Suprapubic skin (tissue), 4 donors: Measurements from ENCODE around the gene CREB5. TPM values are rescaled to one million over a fixed set of nuclear protein-coding genes. Genes with fewer than 3 reads are reported as not detected.

Source experiments
- DNase-seq, 2 donors: peaks; one replicate each; pipeline ENCODE4 v3.0.0-alpha.2; 2019; ENCODE audit warnings: low spot score in 2 of 2
- H3K27ac ChIP-seq: fragments of 200-600 bp; sonication (generic); one replicate; pipeline ENCODE4 v1.5.1; 2019
- H3K27me3 ChIP-seq: fragments of 200-600 bp; sonication (generic); one replicate; pipeline ENCODE4 v1.5.1; 2019
- H3K36me3 ChIP-seq: fragments of 200-600 bp; sonication (generic); one replicate; pipeline ENCODE4 v1.5.1; 2019
- H3K4me1 ChIP-seq: fragments of 200-600 bp; sonication (generic); one replicate; pipeline ENCODE4 v1.5.1; 2019
- H3K4me3 ChIP-seq: fragments of 200-600 bp; sonication (generic); one replicate; pipeline ENCODE4 v1.5.1; 2019; ENCODE audit warnings: mild to moderate bottlenecking
- H3K9me3 ChIP-seq: fragments of 200-600 bp; sonication (generic); one replicate; pipeline ENCODE4 v1.5.1; 2019
- CTCF ChIP-seq, 2 donors: fragments of 200-600 bp in 1 of 2; fragments of 450-650 bp in 1 of 2; sonication (generic) in 1 of 2; IDR thresholded peaks; one replicate each; pipeline ENCODE4 v1.5.1; 2016 to 2019; ENCODE audit warnings: antibody characterized with exemption in 2 of 2, mild to moderate bottlenecking in 1 of 2, moderate library complexity in 1 of 2
- EP300 ChIP-seq: sonication (generic); formaldehyde crosslinking; IDR thresholded peaks from one replicate; pipeline ENCODE4 v1.6.1; 2017; ENCODE audit warnings: antibody characterized with exemption
- POLR2A ChIP-seq, 2 donors: fragments of 450-650 bp; IDR thresholded peaks; one replicate each; pipeline ENCODE4 v1.6.1; 2017; ENCODE audit warnings: antibody characterized with exemption in 2 of 2, mild to moderate bottlenecking in 2 of 2, moderate library complexity in 2 of 2
- POLR2AphosphoS5 ChIP-seq, 3 donors: sonication (generic); formaldehyde crosslinking; IDR thresholded peaks; one replicate each; pipeline ENCODE4 v1.6.1; 2017; ENCODE audit warnings: antibody characterized with exemption in 3 of 3
- WGBS: methylation state at CpG from one replicate; pipeline ENCODE4 v1.1.5; 2018; 5-methylcytosine and 5-hydroxymethylcytosine counted together
- total RNA-seq, 4 donors: library from RNA; depleted of rRNA; stranded (reverse); fragments of >200 nt; gene quantifications; one replicate each; pipeline ENCODE4 v1.1.0, GENCODE V29; 2016

The CREB5 gene
- total RNA-seq, 4 donors from 2014 or later, result 6.2 to 12.1 (median 10.0) TPM

- TF ChIP-seq POLR2A (IDR thresholded peaks at IDR 0.05) (no peak), POLR2AphosphoS5 (IDR thresholded peaks at IDR 0.05) (no peak), CTCF (IDR thresholded peaks at IDR 0.05) (no peak), EP300 (no peak)
- H3K27me3 ChIP-seq, result peaks cover 4% of the 10 kb centered on the region
- H3K36me3 ChIP-seq, result no peaks in the 10 kb centered on the region
- no peak overlapping the region for H3K27ac ChIP-seq
- no peaks in the 10 kb centered on the region for H3K9me3 ChIP-seq
- no peak overlapping the region for H3K4me3 ChIP-seq
- DNase-seq, result no peak
- H3K4me1 ChIP-seq, result no peaks in the 10 kb centered on the region
Observed at GRCh38 chr7:28871631-28872030, 459.3 kb downstream of the CREB5 start.

GRCh38 chr7:28872226-28872625 lies 459.9 kb downstream of the CREB5 start:
- Histone ChIP-seq H3K4me1 (no peaks in the 10 kb centered on the region), H3K4me3 (no peak overlapping the region), H3K27me3 (peaks cover 2% of the 10 kb centered on the region), H3K36me3 (no peaks in the 10 kb centered on the region), H3K9me3 (no peaks in the 10 kb centered on the region), H3K27ac (no peak overlapping the region)
- no peak for TF ChIP-seq CTCF (IDR thresholded peaks at IDR 0.05)
- TF ChIP-seq EP300, result no peak
- TF ChIP-seq POLR2AphosphoS5 (IDR thresholded peaks at IDR 0.05), result no peak
- no peak for TF ChIP-seq POLR2A (IDR thresholded peaks at IDR 0.05)
- WGBS, result 87% methylated on average over 4 of the region's 4 CpGs
- no peak for DNase-seq

DNA sequence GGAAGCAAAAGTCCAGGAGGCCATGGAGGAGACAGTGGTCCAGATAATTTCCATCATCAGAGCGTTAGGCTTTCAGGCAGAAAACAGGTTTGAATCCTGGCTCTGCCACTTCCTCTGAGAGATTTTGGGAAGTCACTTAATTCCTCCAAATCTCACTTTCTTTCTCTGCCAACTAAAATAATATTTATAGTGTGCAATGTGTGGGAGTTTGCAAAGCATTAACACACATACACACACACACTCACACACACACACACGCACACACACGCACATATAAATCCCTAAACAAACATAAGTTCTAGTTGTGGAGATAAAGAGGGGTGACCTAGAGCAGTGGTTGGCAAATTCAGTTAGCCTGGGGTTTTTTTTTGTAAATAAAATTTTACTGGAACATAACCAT lies 461.0 kb downstream of the CREB5 start:
- Histone ChIP-seq H3K36me3 (no peaks in the 10 kb centered on the region), H3K27ac (no peak overlapping the region), H3K27me3 (no peaks in the 10 kb centered on the region), H3K4me3 (no peak overlapping the region), H3K4me1 (no peaks in the 10 kb centered on the region), H3K9me3 (no peaks in the 10 kb centered on the region)
- no peak for DNase-seq
- TF ChIP-seq POLR2A (IDR thresholded peaks at IDR 0.05) (no peak), POLR2AphosphoS5 (IDR thresholded peaks at IDR 0.05) (no peak), EP300 (no peak), CTCF (IDR thresholded peaks at IDR 0.05) (no peak)
- 64% methylated on average over 3 of the region's 3 CpGs for WGBS

DNA sequence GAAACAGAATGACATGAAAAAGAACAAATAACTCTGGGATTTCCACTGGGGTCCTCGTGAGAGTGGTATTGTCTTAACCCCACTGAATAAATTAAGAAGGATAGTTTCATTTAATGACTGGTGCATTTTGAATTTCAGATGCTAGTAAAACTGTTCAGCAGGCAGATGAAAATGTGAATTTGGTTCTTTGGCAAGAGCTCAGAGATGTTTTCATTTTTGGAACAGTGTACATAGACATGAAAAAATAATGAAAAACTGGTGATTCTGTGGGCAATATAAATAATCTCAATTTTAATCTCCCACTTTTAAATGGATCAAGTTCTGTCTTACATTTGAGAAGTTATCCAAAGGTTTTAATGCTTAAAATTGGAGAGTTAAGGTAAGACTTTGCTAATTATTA lies 461.7 kb downstream of the CREB5 start:
- H3K4me1 ChIP-seq, result no peaks in the 10 kb centered on the region
- H3K27me3 ChIP-seq, result no peaks in the 10 kb centered on the region
- 44% methylated on average over 1 of the region's 1 CpG for WGBS
- no peak overlapping the region for H3K4me3 ChIP-seq
- no peaks in the 10 kb centered on the region for H3K9me3 ChIP-seq
- no peaks in the 10 kb centered on the region for H3K36me3 ChIP-seq
- no peak for DNase-seq
- TF ChIP-seq EP300 (no peak), POLR2A (IDR thresholded peaks at IDR 0.05) (no peak), CTCF (IDR thresholded peaks at IDR 0.05) (no peak), POLR2AphosphoS5 (IDR thresholded peaks at IDR 0.05) (no peak)
- H3K27ac ChIP-seq, result no peak overlapping the region

Other genes starting within 250 kb of the CREB5 start
- gene JAZF1, start 231.7 kb upstream of the CREB5 start, total RNA-seq, result 1 to 10 TPM; 5.0 to 8.4 (median 7.4) TPM